Stimulated activated naive CD8-positive, alpha-beta T cell treated with anti-CD3 and anti-CD28 coated beads, Interleukin-15, amount 100 ng/mL, for 72 hours (primary cell): ENCODE data around the gene AQP12A.
"Not testable (repeated sequence)": the region's sequence is repeated elsewhere in the genome, so short reads cannot be mapped to it uniquely, and the experiment has no call there.

ENCODE experiments used
- ATAC-seq: fragments of 150-1000 bp; cut with Tn5 transposase; 2 replicates; pipeline ENCODE4 v1.10.0; 2021; ENCODE audit warnings: mild to moderate bottlenecking, moderate library complexity
- DNase-seq, 2 donors: peaks; one replicate each; pipeline ENCODE4 v3.0.0; 2021 to 2022
- H3K27ac Mint-ChIP-seq, 2 donors: one replicate each; pipeline ENCODE4 v1.8.0; 2022; ENCODE audit warnings: mild to moderate bottlenecking in 2 of 2, mixed read lengths in 2 of 2, moderate library complexity in 2 of 2
- H3K27me3 Mint-ChIP-seq: one replicate; pipeline ENCODE4 v1.8.0; 2022; ENCODE audit warnings: mixed read lengths
- H3K4me1 Mint-ChIP-seq: one replicate; pipeline ENCODE4 v1.8.0; 2022; ENCODE audit warnings: mild to moderate bottlenecking, mixed read lengths
- H3K4me3 Mint-ChIP-seq, 2 donors: one replicate each; pipeline ENCODE4 v1.8.0; 2022; ENCODE audit warnings: mild to moderate bottlenecking in 2 of 2, mixed read lengths in 2 of 2, moderate library complexity in 1 of 2
- H3K9me3 Mint-ChIP-seq, 2 donors: one replicate each; pipeline ENCODE4 v1.8.0; 2022; ENCODE audit warnings: mixed read lengths in 2 of 2

Gene AQP12A

GRCh38 chr2:240678043-240678442 lies 13.6 kb upstream of the AQP12A start:
- not testable (repeated sequence) for H3K9me3 Mint-ChIP-seq, DNase-seq, H3K27ac Mint-ChIP-seq, H3K4me3 Mint-ChIP-seq, H3K4me1 Mint-ChIP-seq, ATAC-seq
- peaks cover 20% of the 10 kb centered on the region for H3K27me3 Mint-ChIP-seq

DNA sequence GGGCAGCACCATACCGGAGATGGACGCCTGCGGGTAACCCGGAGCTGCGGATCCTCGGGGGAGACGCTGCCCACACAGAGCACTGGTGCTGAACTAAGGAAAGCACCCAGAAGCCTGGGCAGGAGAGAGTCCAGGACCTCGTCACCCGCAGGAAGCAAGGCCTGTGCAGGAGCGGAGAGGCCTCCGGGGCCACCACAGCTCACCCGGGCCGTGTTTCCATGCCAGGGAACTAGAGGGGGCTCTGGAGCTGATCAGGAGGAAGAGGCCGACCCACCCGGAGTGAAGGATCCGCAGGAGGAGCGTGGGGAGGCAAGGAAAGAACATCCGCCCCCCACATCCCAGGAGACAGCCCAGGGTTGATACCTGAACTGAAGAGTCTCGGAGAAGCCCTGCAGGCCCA lies 12.8 kb upstream of the AQP12A start:
- not testable (repeated sequence) for ATAC-seq, H3K4me1 Mint-ChIP-seq, H3K27ac Mint-ChIP-seq

DNA sequence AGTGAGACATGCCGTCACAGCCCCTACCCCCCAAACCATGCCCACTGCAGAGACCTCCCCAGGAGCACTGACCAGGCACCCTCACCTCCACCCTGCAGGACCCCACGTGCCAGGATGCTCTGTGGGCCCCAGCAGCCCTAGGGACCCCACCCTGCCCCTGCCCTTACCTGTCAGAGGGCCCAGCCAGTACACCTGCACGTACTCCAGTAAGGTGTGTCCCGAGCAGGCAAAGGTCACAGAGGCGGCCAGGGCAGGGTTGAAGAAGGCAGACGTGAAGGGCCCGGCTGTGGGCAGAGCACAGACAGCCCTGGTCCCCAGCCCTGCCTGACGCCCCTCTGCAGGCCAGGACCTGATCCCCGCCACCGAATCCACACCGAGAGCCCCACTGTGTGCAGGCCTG lies 11.5 kb upstream of the AQP12A start:
- H3K27me3 Mint-ChIP-seq, DNase-seq, H3K27ac Mint-ChIP-seq, H3K4me1 Mint-ChIP-seq, H3K4me3 Mint-ChIP-seq, H3K9me3 Mint-ChIP-seq: not testable (repeated sequence)
- ATAC-seq: peak; percentile 14

More for the DNA sequence above, 12.8 kb upstream of the AQP12A start:
- not testable (repeated sequence) for H3K9me3 Mint-ChIP-seq, DNase-seq, H3K4me3 Mint-ChIP-seq
- H3K27me3 Mint-ChIP-seq: peaks cover 12% of the 10 kb centered on the region

DNA sequence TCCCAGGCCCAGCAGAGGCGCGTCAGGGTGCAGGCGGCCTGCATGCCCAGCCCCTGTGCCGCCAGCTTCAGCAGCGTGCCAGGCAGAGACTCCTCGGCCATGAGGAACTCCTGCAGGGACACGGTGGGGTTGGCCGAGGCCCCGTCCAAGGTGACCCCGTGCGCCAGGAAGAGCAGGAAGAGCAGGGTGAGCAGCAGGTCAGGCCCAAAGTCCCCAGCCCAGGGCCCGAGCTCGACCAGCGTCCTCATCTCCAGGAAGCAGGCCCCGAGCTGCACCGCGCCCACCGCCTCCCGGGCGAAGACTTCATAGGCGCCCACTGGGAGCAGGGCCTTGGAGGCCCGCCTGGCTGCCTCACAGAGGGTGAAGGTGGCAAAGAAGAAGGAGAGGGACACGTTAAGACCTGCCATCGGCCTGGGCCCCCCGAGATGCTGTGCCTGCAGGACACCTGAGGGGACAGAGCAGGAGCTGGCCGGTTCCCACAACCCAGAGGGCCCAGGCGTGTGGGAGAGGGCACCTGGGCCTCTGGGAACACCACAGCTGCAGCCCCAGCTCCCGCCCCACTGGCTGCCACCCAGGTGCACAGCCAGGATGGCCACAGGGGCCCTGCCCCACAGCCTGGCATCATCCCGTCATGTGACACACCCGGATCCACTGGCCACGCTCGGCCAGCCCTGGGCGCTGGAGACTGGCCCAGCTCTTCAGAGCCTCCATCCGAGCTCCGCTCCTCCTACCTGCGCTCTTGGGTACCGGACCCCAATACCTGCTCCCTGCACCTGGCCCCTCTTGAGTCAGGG lies 9.0 kb upstream of the AQP12A start, which contains the start of gene AQP12B:
TSS of gene AQP12B (minus strand) at position 455 of the 794 bp plus-strand sequence. CDS start at position 407, 48 bp downstream.
- not testable (repeated sequence) for H3K27ac Mint-ChIP-seq, H3K9me3 Mint-ChIP-seq, H3K4me3 Mint-ChIP-seq, H3K4me1 Mint-ChIP-seq, DNase-seq, H3K27me3 Mint-ChIP-seq
- ATAC-seq: peak; percentile 10

DNA sequence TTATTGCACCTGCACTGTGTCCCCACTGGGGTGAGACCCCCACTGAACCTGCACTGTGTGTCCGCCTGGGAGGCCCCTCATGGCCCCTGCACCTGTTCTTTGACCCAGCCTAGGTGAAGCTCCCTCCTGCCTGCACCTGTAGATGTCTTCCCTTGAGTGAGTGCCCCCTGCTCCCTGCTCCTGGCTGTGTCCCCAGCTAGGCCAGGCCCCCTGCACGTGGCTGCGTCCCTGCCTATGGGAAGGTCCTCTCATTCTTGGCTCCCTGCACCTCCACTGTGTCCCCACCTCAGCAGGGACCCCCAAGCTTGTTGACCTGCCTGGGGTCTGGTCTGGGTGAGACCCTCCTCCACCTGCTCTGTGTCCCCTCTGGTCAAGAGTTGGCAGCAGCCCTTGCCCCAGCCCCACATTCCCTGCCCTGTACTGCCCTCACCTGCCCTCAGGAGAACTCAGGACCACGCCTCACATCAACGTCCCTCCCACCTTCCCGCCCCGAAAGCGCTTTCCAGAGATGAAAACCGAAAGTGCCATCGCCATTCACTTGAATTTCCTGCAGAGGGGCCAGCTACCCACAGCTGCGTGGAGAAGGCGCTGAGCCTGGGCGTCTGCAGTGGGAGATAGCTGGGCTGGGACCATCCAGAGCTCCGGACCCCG lies 8.2 kb upstream of the AQP12A start:
- H3K4me1 Mint-ChIP-seq, H3K4me3 Mint-ChIP-seq: not testable (repeated sequence)

GRCh38 chr2:240683980-240684728 lies 7.5 kb upstream of the AQP12A start:
- ATAC-seq: not testable (repeated sequence)

More for the DNA sequence above, 8.2 kb upstream of the AQP12A start:
- peak; percentile 17 for ATAC-seq
- H3K9me3 Mint-ChIP-seq, H3K27me3 Mint-ChIP-seq, DNase-seq: not testable (repeated sequence)
- peak overlapping the region in 1 of 2 donors; percentile 54 for H3K27ac Mint-ChIP-seq

GRCh38 chr2:240685771-240686371 lies 5.8 kb upstream of the AQP12A start:
- Mint-ChIP-seq H3K27ac (no peak overlapping the region), H3K4me3 (no peak overlapping the region), H3K9me3 (no peaks in the 10 kb centered on the region), H3K27me3 (no peaks in the 10 kb centered on the region), H3K4me1 (peaks cover 14% of the 10 kb centered on the region)
- DNase-seq: no peak
- no peak for ATAC-seq

More at GRCh38 chr2:240683980-240684728, 7.5 kb upstream of the AQP12A start:
- not testable (repeated sequence) for H3K9me3 Mint-ChIP-seq, DNase-seq, H3K4me1 Mint-ChIP-seq, H3K27me3 Mint-ChIP-seq
- Mint-ChIP-seq H3K27ac (peak overlapping the region in 1 of 2 donors; percentile 54), H3K4me3 (peak overlapping the region in 1 of 2 donors; percentile 64)

- H3K27me3 Mint-ChIP-seq: no peaks in the 10 kb centered on the region
These were observed 5.2 kb upstream of the AQP12A start for GRCh38 chr2:240686460-240686859.

GRCh38 chr2:240687045-240687740 lies 4.5 kb upstream of the AQP12A start:
- ATAC-seq (no peak), DNase-seq (no peak)
- H3K4me1 Mint-ChIP-seq: peaks cover 14% of the 10 kb centered on the region
- H3K4me3 Mint-ChIP-seq: no peak overlapping the region
- H3K27ac Mint-ChIP-seq: no peak overlapping the region
- H3K9me3 Mint-ChIP-seq: no peaks in the 10 kb centered on the region
- no peaks in the 10 kb centered on the region for H3K27me3 Mint-ChIP-seq

More at GRCh38 chr2:240686460-240686859, 5.2 kb upstream of the AQP12A start:
- ATAC-seq (no peak), DNase-seq (no peak)
- no peak overlapping the region for H3K4me3 Mint-ChIP-seq
- H3K4me1 Mint-ChIP-seq: peaks cover 14% of the 10 kb centered on the region
- no peaks in the 10 kb centered on the region for H3K9me3 Mint-ChIP-seq
- no peak overlapping the region for H3K27ac Mint-ChIP-seq

DNA sequence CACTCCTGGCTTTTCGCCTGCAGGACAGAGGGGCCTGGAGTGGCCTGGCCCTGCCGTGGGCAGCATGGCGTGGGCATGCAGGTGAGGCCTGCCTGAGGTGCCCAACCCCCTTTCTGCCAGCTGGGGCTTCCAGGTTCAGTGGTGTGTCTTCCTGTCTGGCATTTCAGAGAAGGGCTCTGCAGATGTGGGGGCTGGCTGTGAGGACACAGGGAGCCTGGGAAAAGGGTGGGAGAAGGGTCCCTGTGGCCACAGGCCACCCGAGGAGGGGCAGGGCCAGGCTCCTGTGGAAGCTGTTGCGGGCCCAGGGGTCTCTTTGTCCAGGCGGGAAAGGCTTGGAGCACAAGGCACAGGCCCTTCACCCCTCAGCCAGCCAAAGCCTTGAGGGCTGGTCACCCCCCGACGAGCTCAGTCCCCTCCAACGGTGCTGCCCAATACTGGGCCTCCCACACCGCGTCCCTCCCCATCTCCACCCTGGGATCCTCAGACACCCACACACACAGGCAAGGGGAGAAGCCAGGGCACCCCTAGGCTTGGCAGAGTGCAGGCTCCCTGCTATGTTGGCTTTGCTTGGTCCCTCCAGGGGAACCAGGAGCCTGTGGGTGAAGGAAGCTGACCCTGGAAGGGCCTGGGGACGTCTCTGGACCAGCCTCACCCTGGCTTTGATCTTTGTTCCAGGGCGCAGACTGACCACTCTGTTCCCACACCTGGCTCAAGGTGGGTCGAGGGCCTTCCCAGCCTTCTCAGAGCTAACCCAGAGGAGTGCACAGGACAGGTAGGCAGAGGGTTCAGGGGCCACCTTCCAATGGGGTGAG lies 3.7 kb upstream of the AQP12A start:
- Mint-ChIP-seq H3K27me3 (no peaks in the 10 kb centered on the region), H3K9me3 (no peaks in the 10 kb centered on the region), H3K4me3 (no peak overlapping the region), H3K27ac (no peak overlapping the region), H3K4me1 (peaks cover 14% of the 10 kb centered on the region)
- ATAC-seq (no peak), DNase-seq (no peak)

GRCh38 chr2:240688553-240688919 lies 3.1 kb upstream of the AQP12A start:
- Mint-ChIP-seq H3K9me3 (no peaks in the 10 kb centered on the region), H3K27ac (no peak overlapping the region), H3K4me1 (peaks cover 14% of the 10 kb centered on the region), H3K4me3 (no peak overlapping the region), H3K27me3 (no peaks in the 10 kb centered on the region)
- DNase-seq (no peak), ATAC-seq (no peak)

GRCh38 chr2:240689975-240690374 lies 1.7 kb upstream of the AQP12A start:
- no peaks in the 10 kb centered on the region for H3K9me3 Mint-ChIP-seq
- H3K27ac Mint-ChIP-seq: peak overlapping the region in 1 of 2 donors; percentile 80
- peaks cover 5% of the 10 kb centered on the region for H3K4me1 Mint-ChIP-seq
- DNase-seq (no peak), ATAC-seq (no peak)
- H3K27me3 Mint-ChIP-seq: no peaks in the 10 kb centered on the region
- no peak overlapping the region for H3K4me3 Mint-ChIP-seq

DNA sequence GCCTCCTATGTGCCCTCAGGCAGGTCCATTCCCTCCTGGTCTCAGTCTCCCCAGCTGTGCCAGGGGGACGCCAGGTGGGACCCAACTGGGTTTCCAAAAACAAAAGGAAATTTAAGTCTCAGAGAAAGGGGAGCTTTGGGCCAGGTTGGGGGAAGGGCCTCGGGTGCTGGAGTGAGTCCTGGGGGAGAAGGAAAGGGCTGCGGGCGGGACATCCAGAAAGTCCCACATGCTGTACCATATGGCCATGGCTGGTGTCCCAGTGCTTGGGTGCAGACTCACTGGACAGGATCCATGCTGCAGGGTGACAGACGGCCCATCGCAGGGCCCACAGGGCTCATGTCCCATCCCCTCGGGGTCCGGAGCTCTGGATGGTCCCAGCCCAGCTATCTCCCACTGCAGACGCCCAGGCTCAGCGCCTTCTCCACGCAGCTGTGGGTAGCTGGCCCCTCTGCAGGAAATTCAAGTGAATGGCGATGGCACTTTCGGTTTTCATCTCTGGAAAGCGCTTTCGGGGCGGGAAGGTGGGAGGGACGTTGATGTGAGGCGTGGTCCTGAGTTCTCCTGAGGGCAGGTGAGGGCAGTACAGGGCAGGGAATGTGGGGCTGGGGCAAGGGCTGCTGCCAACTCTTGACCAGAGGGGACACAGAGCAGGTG lies 1.1 kb upstream of the AQP12A start:
- peak; percentile 12 for ATAC-seq
- H3K4me3 Mint-ChIP-seq: peak overlapping the region in 1 of 2 donors; percentile 21
- not testable (repeated sequence) for H3K27ac Mint-ChIP-seq, H3K9me3 Mint-ChIP-seq, H3K4me1 Mint-ChIP-seq, H3K27me3 Mint-ChIP-seq, DNase-seq

GRCh38 chr2:240691075-240691427 lies 615 bp upstream of the AQP12A start:
- H3K4me3 Mint-ChIP-seq, H3K4me1 Mint-ChIP-seq, H3K27me3 Mint-ChIP-seq, DNase-seq, H3K27ac Mint-ChIP-seq, H3K9me3 Mint-ChIP-seq: not testable (repeated sequence)
- ATAC-seq: peak; percentile 14
